Panc1 (cell line): ENCODE data around the gene CORIN. TPM values are rescaled to one million over a fixed set of nuclear protein-coding genes. Genes with fewer than 3 reads are reported as not detected.

Experiments
- ATAC-seq: fragments of 200-7000 bp; cut with Tn5 transposase; 2 replicates; pipeline ENCODE4 v1.9.1; 2020; ENCODE audit warnings: mild to moderate bottlenecking, moderate library complexity
- BruUV-seq: library from RNA; stranded (reverse); fragments of 400-500 nt; replicated peaks from 2 replicates; lab custom pipeline; 2021; lab: Mats Ljungman, UMichigan
- CTCF ChIA-PET: fragments of 300-600 bp; sonication (Branson Sonifier 250); formaldehyde crosslinking; loops from one replicate; lab custom pipeline; 2022; ENCODE audit warnings: antibody characterized with exemption; lab: Charles Lee
- POLR2A ChIA-PET: fragments of 300-600 bp; sonication (Branson Sonifier 250); formaldehyde crosslinking; loops from one replicate; lab custom pipeline; 2022; ENCODE audit warnings: antibody characterized with exemption; lab: Charles Lee
- DNase-seq: peaks from one replicate; pipeline ENCODE4 v3.0.0-alpha.2; 2010; ENCODE audit warnings: low read depth, low spot score
- H3K27ac ChIP-seq: 2 replicates; pipeline ENCODE4 v1.5.1; 2011; ENCODE audit warnings: mild to moderate bottlenecking, low read length, inconsistent platforms
- H3K27me3 ChIP-seq: fragments of 200-500 bp; sonication (Bioruptor generic); 2 replicates; pipeline ENCODE4 v1.6.0; 2014; ENCODE audit warnings: low read length, inconsistent platforms; ENCODE audit not compliant: control insufficient read depth, insufficient read depth
- H3K36me3 ChIP-seq: fragments of 200-500 bp; sonication (Bioruptor generic); 2 replicates; pipeline ENCODE4 v1.5.1; 2014; ENCODE audit warnings: inconsistent platforms, mild to moderate bottlenecking, low read length, moderate library complexity; ENCODE audit not compliant: control insufficient read depth, insufficient read depth
- H3K4me1 ChIP-seq: 2 replicates; pipeline ENCODE4 v1.5.1; 2011; ENCODE audit warnings: inconsistent platforms, mild to moderate bottlenecking, low read length, moderate library complexity; ENCODE audit not compliant: control insufficient read depth, insufficient read depth
- H3K4me3 ChIP-seq, 2 experiments: 2 replicates each; pipeline ENCODE4 v1.5.1; 2011 to 2012; ENCODE audit warnings: low read depth in 2 of 2, low read length in 2 of 2, mild to moderate bottlenecking in 2 of 2, inconsistent platforms in 1 of 2, moderate library complexity in 1 of 2
- H3K9me3 ChIP-seq: fragments of 200-500 bp; sonication (Bioruptor generic); 2 replicates; pipeline ENCODE4 v1.5.1; 2014; ENCODE audit warnings: low read depth, mild to moderate bottlenecking, inconsistent platforms, low read length, moderate library complexity; ENCODE audit not compliant: control insufficient read depth, insufficient read depth
- POLR2AphosphoS5 ChIP-seq: IDR thresholded peaks from 2 replicates; pipeline ENCODE4 v1.6.1; 2012; ENCODE audit warnings: mild to moderate bottlenecking, low read depth, low read length, moderate library complexity
- SIN3A ChIP-seq: IDR thresholded peaks from 2 replicates; pipeline ENCODE4 v1.6.1; 2012; ENCODE audit warnings: low read depth, mild to moderate bottlenecking, low read length, moderate library complexity, borderline replicate concordance; ENCODE audit not compliant: insufficient read depth
- TCF7L2 ChIP-seq: IDR thresholded peaks from 2 replicates; pipeline ENCODE4 v1.6.1; 2011; ENCODE audit warnings: mild to moderate bottlenecking, low read depth, low read length, inconsistent platforms
- in situ Hi-C: cut with HindIII; loops from 2 replicates; pipeline ENCODE4 v1.10.0; 2016; ENCODE audit warnings: low sequenced_read_pairs, low pct_unique_long_range_greater_than_20kb
- intact Hi-C: fragments of 100-400 bp; cut with micrococcal nuclease; formaldehyde crosslinking; loops from one replicate; pipeline ENCODE4 v1.10.0; 2022; ENCODE audit not compliant: unreplicated experiment
- total RNA-seq: library from RNA; stranded (reverse); gene quantifications from one replicate; pipeline ENCODE4 v1.2.1, GENCODE V29; 2021; ENCODE audit not compliant: unreplicated experiment
- TF ChIP-seq, protein P1 (sequence below), 2 experiments: IDR thresholded peaks; 2 replicates each; pipeline ENCODE4 v1.6.1; 2011 to 2012; ENCODE audit warnings: low read depth in 2 of 2, control low read depth in 1 of 2, low read length in 1 of 2, mild to moderate bottlenecking in 1 of 2, moderate library complexity in 1 of 2; ENCODE audit not compliant: insufficient read depth in 1 of 2
- TF ChIP-seq, protein P2 (sequence below): fragments of 450-650 bp; IDR thresholded peaks from 2 replicates; pipeline ENCODE4 v1.5.1; 2017; ENCODE audit warnings: mild to moderate bottlenecking

Gene CORIN
- total RNA-seq, 1 experiment from 2014 or later: not detected

- no TSS peak for BruUV-seq
- H3K27me3 ChIP-seq: no peaks in the 10 kb centered on the region
- intact Hi-C loops: no loop called here
- DNase-seq (no peak), ATAC-seq (no peak)
- H3K27ac ChIP-seq: no peak overlapping the region
- TF ChIP-seq, protein P1, sequence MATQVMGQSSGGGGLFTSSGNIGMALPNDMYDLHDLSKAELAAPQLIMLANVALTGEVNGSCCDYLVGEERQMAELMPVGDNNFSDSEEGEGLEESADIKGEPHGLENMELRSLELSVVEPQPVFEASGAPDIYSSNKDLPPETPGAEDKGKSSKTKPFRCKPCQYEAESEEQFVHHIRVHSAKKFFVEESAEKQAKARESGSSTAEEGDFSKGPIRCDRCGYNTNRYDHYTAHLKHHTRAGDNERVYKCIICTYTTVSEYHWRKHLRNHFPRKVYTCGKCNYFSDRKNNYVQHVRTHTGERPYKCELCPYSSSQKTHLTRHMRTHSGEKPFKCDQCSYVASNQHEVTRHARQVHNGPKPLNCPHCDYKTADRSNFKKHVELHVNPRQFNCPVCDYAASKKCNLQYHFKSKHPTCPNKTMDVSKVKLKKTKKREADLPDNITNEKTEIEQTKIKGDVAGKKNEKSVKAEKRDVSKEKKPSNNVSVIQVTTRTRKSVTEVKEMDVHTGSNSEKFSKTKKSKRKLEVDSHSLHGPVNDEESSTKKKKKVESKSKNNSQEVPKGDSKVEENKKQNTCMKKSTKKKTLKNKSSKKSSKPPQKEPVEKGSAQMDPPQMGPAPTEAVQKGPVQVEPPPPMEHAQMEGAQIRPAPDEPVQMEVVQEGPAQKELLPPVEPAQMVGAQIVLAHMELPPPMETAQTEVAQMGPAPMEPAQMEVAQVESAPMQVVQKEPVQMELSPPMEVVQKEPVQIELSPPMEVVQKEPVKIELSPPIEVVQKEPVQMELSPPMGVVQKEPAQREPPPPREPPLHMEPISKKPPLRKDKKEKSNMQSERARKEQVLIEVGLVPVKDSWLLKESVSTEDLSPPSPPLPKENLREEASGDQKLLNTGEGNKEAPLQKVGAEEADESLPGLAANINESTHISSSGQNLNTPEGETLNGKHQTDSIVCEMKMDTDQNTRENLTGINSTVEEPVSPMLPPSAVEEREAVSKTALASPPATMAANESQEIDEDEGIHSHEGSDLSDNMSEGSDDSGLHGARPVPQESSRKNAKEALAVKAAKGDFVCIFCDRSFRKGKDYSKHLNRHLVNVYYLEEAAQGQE (IDR thresholded peaks at IDR 0.05; ENCODE audit: insufficient read depth in 1 of 2, low read depth in 2 of 2, low read length in 1 of 2): no peak
- TF ChIP-seq POLR2AphosphoS5 (no peak), SIN3A (no peak), TCF7L2 (no peak)
- TF ChIP-seq, protein P2, sequence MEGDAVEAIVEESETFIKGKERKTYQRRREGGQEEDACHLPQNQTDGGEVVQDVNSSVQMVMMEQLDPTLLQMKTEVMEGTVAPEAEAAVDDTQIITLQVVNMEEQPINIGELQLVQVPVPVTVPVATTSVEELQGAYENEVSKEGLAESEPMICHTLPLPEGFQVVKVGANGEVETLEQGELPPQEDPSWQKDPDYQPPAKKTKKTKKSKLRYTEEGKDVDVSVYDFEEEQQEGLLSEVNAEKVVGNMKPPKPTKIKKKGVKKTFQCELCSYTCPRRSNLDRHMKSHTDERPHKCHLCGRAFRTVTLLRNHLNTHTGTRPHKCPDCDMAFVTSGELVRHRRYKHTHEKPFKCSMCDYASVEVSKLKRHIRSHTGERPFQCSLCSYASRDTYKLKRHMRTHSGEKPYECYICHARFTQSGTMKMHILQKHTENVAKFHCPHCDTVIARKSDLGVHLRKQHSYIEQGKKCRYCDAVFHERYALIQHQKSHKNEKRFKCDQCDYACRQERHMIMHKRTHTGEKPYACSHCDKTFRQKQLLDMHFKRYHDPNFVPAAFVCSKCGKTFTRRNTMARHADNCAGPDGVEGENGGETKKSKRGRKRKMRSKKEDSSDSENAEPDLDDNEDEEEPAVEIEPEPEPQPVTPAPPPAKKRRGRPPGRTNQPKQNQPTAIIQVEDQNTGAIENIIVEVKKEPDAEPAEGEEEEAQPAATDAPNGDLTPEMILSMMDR: no peak
- H3K4me1 ChIP-seq: no peaks in the 10 kb centered on the region
- no peak overlapping the region for H3K4me3 ChIP-seq
- in situ Hi-C loops: no loop called here
- H3K36me3 ChIP-seq: no peaks in the 10 kb centered on the region
- no peaks in the 10 kb centered on the region for H3K9me3 ChIP-seq
- ChIA-PET POLR2A (no interaction called here), CTCF (no interaction called here)
Measured at GRCh38 chr4:47650584-47651130, 187.2 kb downstream of the CORIN start.

- Histone ChIP-seq H3K4me3 (no peak overlapping the region), H3K27me3 (no peaks in the 10 kb centered on the region), H3K9me3 (no peaks in the 10 kb centered on the region), H3K4me1 (no peaks in the 10 kb centered on the region), H3K36me3 (no peaks in the 10 kb centered on the region), H3K27ac (no peak overlapping the region)
- BruUV-seq: no TSS peak
- ATAC-seq (no peak), DNase-seq (no peak)
- TF ChIP-seq, protein P1 (IDR thresholded peaks at IDR 0.05; ENCODE audit: insufficient read depth in 1 of 2, low read depth in 2 of 2, low read length in 1 of 2): no peak
- TF ChIP-seq TCF7L2 (no peak), SIN3A (no peak), POLR2AphosphoS5 (no peak)
- TF ChIP-seq, protein P2: no peak
- ChIA-PET POLR2A (no interaction called here), CTCF (no interaction called here)
- in situ Hi-C loops: no loop called here
- intact Hi-C loops: no loop called here
Measured at GRCh38 chr4:47647544-47647943, 190.3 kb downstream of the CORIN start.
